WTC11 (cell line): Measurements from ENCODE around the gene RPRD2. TPM values are rescaled to one million over a fixed set of nuclear protein-coding genes. Genes with fewer than 3 reads are reported as not detected.

Experiments used
- ATAC-seq: fragments of 200-7000 bp; cut with Tn5 transposase; 2 replicates; pipeline ENCODE4 v1.10.0; 2021; ENCODE audit warnings: mild to moderate bottlenecking, moderate library complexity
- CTCF ChIA-PET: fragments of 300-600 bp; sonication (Branson Sonifier 250); formaldehyde crosslinking; loops from one replicate; lab custom pipeline; 2021; ENCODE audit warnings: antibody characterized with exemption; lab: Charles Lee
- POLR2A ChIA-PET: fragments of 350-600 bp; sonication (Branson Sonifier 250); formaldehyde crosslinking; loops from one replicate; lab custom pipeline; 2021; ENCODE audit warnings: antibody characterized with exemption; lab: Charles Lee
- DNase-seq: peaks from one replicate; pipeline ENCODE4 v3.0.0; 2021; ENCODE audit warnings: low spot score
- H3K27ac Mint-ChIP-seq: 2 replicates; pipeline ENCODE4 v1.8.0; 2021; ENCODE audit warnings: mixed read lengths
- H3K27me3 Mint-ChIP-seq: 2 replicates; pipeline ENCODE4 v1.8.0; 2021; ENCODE audit warnings: low read depth, mild to moderate bottlenecking, moderate library complexity, mixed read lengths
- H3K36me3 Mint-ChIP-seq: 2 replicates; pipeline ENCODE4 v1.8.0; 2021; ENCODE audit warnings: mixed read lengths
- H3K4me1 Mint-ChIP-seq: 2 replicates; pipeline ENCODE4 v1.8.0; 2022; ENCODE audit warnings: mixed read lengths
- H3K4me3 Mint-ChIP-seq: 2 replicates; pipeline ENCODE4 v1.8.0; 2021; ENCODE audit warnings: mild to moderate bottlenecking, moderate library complexity, mixed read lengths
- H3K9me3 Mint-ChIP-seq: 2 replicates; pipeline ENCODE4 v1.8.0; 2021; ENCODE audit warnings: mixed read lengths
- ATF1 ChIP-seq: sonication (generic); formaldehyde crosslinking; IDR thresholded peaks from 2 replicates; pipeline ENCODE4 v1.8.1; 2023; ENCODE audit warnings: mild to moderate bottlenecking, moderate library complexity, missing genetic modification reagents
- EMX1 ChIP-seq: fragments of 250-450 bp; sonication (Bioruptor Pico); IDR thresholded peaks from 2 replicates; pipeline ENCODE4 v1.8.0; 2021; ENCODE audit warnings: mild to moderate bottlenecking
- FOXK1 ChIP-seq: sonication (generic); formaldehyde crosslinking; IDR thresholded peaks from 2 replicates; pipeline ENCODE4 v1.8.0; 2022; ENCODE audit warnings: mild to moderate bottlenecking, moderate library complexity, missing genetic modification reagents
- KAT7 ChIP-seq: sonication (generic); formaldehyde crosslinking; IDR thresholded peaks from 2 replicates; pipeline ENCODE4 v1.8.1; 2023; ENCODE audit warnings: missing genetic modification reagents, mild to moderate bottlenecking, borderline replicate concordance
- NR3C1 ChIP-seq: sonication (generic); formaldehyde crosslinking; conservative IDR thresholded peaks from 2 replicates; pipeline ENCODE4 v1.8.1; 2023; ENCODE audit warnings: low read depth, mild to moderate bottlenecking, missing genetic modification reagents
- RELA ChIP-seq: sonication (generic); formaldehyde crosslinking; IDR thresholded peaks from 2 replicates; pipeline ENCODE4 v1.8.1; 2022; ENCODE audit warnings: missing genetic modification reagents, mild to moderate bottlenecking, borderline replicate concordance
- RORB ChIP-seq: fragments of 250-450 bp; sonication (Bioruptor Pico); IDR thresholded peaks from 2 replicates; pipeline ENCODE4 v1.9.0; 2021; ENCODE audit warnings: mild to moderate bottlenecking
- SMAD3 ChIP-seq: sonication (generic); formaldehyde crosslinking; IDR thresholded peaks from 2 replicates; pipeline ENCODE4 v1.8.0; 2022; ENCODE audit warnings: missing genetic modification reagents, mild to moderate bottlenecking, borderline replicate concordance
- SOX15 ChIP-seq: fragments of 250-450 bp; sonication (Bioruptor Pico); IDR thresholded peaks from 2 replicates; pipeline ENCODE4 v1.9.0; 2021; ENCODE audit warnings: mild to moderate bottlenecking
- TEAD4 ChIP-seq: sonication (generic); formaldehyde crosslinking; IDR thresholded peaks from 2 replicates; pipeline ENCODE4 v1.8.0; 2022; ENCODE audit warnings: mild to moderate bottlenecking, missing genetic modification reagents
- total RNA-seq: library from RNA; stranded (reverse); gene quantifications from 3 replicates; pipeline ENCODE4 v1.2.3, GENCODE V29; 2021
- TF ChIP-seq, protein P1 (sequence below): fragments of 250-450 bp; sonication (Bioruptor Pico); IDR thresholded peaks from 2 replicates; pipeline ENCODE4 v1.9.0; 2021; ENCODE audit warnings: mild to moderate bottlenecking, borderline replicate concordance
- TF ChIP-seq, protein P2 (sequence below): fragments of 250-450 bp; sonication (Bioruptor Pico); conservative IDR thresholded peaks from 2 replicates; pipeline ENCODE4 v1.9.0; 2021; ENCODE audit warnings: mild to moderate bottlenecking
- TF ChIP-seq, protein P3 (sequence below): sonication (generic); formaldehyde crosslinking; conservative IDR thresholded peaks from 2 replicates; pipeline ENCODE4 v1.8.1; 2023; ENCODE audit warnings: mild to moderate bottlenecking, low read depth, missing genetic modification reagents, moderate library complexity
- TF ChIP-seq, protein P4 (sequence below): sonication (generic); formaldehyde crosslinking; IDR thresholded peaks from 2 replicates; pipeline ENCODE4 v1.8.1; 2022; ENCODE audit warnings: mild to moderate bottlenecking, moderate library complexity, missing genetic modification reagents
- TF ChIP-seq, protein P5 (sequence below): fragments of 250-450 bp; sonication (Bioruptor Pico); IDR thresholded peaks from 2 replicates; pipeline ENCODE4 v1.9.0; 2021; ENCODE audit warnings: mild to moderate bottlenecking

Gene RPRD2
- total RNA-seq, 1 experiment from 2014 or later = 26.1 TPM

DNA sequence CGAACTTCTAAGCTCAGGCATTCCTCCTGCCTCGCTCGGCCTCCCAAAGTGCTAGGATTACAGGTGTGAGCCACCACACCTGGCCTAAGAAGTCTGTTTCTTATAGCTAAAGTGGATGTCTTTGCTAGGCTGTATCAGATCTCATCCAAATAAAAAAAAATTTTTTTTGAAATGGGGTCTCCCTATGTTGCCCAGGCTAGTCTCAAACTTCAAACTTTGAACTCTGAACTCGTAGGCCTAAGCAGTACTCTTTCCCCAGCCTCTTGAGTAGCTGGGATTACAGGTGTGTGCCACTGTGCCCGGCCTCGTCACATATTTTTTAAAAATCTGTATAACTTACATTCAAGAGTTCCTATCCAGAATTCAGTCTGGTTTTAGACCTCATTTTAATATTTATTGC lies 40.5 kb downstream of the RPRD2 start:
- ChIA-PET CTCF (no interaction called here), POLR2A (no interaction called here)
- H3K36me3 Mint-ChIP-seq = peaks cover 9% of the 10 kb centered on the region
- peaks cover 10% of the 10 kb centered on the region for H3K9me3 Mint-ChIP-seq
- ATAC-seq = no peak
- DNase-seq = no peak
- no peak overlapping the region for H3K4me3 Mint-ChIP-seq
- no peaks in the 10 kb centered on the region for H3K27me3 Mint-ChIP-seq
- peaks cover 35% of the 10 kb centered on the region for H3K4me1 Mint-ChIP-seq
- TF ChIP-seq KAT7 (CRISPR knock-in tag) = no peak
- TF ChIP-seq SOX15 (CRISPR knock-in tag) = no peak
- TF ChIP-seq EMX1 (CRISPR knock-in tag) = no peak
- no peak overlapping the region for H3K27ac Mint-ChIP-seq

DNA sequence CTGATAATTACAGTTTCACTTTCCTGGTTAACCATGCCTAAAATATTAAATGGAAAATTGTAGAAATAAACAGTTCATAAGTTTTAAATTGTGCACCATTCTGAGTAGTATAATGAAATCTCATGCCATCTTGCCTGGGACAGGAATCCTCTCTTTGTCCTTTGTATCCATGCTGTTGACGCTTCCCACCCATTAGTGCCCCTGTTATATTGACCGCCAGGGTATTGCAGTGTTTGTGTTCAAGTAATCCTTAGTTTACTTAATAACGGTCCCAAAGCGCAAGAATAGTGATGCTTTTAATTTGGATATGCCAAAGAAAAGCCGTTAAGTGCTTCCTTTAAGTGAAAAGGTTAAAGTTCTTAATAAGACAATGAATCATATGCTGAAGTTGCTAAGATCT lies 41.7 kb downstream of the RPRD2 start:
- ChIA-PET POLR2A (no interaction called here), CTCF (no interaction called here)
- TF ChIP-seq RELA (CRISPR knock-in tag) (no peak), RORB (CRISPR knock-in tag) (no peak), ATF1 (CRISPR knock-in tag) (no peak), FOXK1 (CRISPR knock-in tag) (no peak), NR3C1 (CRISPR knock-in tag) (no peak), SMAD3 (CRISPR knock-in tag) (no peak)
- TF ChIP-seq, protein P1, sequence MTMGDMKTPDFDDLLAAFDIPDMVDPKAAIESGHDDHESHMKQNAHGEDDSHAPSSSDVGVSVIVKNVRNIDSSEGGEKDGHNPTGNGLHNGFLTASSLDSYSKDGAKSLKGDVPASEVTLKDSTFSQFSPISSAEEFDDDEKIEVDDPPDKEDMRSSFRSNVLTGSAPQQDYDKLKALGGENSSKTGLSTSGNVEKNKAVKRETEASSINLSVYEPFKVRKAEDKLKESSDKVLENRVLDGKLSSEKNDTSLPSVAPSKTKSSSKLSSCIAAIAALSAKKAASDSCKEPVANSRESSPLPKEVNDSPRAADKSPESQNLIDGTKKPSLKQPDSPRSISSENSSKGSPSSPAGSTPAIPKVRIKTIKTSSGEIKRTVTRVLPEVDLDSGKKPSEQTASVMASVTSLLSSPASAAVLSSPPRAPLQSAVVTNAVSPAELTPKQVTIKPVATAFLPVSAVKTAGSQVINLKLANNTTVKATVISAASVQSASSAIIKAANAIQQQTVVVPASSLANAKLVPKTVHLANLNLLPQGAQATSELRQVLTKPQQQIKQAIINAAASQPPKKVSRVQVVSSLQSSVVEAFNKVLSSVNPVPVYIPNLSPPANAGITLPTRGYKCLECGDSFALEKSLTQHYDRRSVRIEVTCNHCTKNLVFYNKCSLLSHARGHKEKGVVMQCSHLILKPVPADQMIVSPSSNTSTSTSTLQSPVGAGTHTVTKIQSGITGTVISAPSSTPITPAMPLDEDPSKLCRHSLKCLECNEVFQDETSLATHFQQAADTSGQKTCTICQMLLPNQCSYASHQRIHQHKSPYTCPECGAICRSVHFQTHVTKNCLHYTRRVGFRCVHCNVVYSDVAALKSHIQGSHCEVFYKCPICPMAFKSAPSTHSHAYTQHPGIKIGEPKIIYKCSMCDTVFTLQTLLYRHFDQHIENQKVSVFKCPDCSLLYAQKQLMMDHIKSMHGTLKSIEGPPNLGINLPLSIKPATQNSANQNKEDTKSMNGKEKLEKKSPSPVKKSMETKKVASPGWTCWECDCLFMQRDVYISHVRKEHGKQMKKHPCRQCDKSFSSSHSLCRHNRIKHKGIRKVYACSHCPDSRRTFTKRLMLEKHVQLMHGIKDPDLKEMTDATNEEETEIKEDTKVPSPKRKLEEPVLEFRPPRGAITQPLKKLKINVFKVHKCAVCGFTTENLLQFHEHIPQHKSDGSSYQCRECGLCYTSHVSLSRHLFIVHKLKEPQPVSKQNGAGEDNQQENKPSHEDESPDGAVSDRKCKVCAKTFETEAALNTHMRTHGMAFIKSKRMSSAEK (CRISPR knock-in tag) = no peak
- TF ChIP-seq, protein P2, sequence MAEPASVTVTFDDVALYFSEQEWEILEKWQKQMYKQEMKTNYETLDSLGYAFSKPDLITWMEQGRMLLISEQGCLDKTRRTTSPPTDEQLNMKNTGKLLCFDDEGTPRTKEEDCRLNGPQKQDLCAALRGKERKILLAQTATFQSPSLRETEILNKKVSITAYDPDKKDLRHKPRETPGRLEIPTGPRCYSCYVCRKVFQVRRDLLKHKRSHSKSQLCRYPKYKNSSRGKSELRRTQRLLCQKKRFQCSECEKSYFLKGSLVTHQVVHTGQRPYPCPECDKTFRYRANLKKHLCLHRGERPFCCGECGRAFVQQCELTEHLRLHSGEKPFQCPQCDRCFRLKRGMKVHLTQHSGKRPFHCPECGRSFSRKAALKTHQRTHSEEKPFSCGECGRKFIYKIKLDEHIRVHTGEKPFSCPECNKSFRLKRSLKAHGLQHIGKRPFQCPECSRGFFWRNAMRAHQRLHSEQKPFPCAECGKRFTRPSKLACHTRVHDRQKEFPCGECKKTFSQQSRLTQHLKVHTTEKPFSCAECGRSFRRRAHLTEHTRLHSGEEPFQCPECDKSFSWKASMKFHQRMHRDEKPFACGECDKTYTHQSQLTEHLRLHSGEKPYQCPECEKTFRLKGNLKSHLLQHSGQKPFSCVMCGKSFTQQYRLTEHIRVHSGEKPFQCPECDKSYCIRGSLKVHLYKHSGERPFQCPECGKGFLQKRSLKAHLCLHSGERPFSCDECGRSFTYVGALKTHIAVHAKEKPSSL = no peak
- TF ChIP-seq, protein P3, sequence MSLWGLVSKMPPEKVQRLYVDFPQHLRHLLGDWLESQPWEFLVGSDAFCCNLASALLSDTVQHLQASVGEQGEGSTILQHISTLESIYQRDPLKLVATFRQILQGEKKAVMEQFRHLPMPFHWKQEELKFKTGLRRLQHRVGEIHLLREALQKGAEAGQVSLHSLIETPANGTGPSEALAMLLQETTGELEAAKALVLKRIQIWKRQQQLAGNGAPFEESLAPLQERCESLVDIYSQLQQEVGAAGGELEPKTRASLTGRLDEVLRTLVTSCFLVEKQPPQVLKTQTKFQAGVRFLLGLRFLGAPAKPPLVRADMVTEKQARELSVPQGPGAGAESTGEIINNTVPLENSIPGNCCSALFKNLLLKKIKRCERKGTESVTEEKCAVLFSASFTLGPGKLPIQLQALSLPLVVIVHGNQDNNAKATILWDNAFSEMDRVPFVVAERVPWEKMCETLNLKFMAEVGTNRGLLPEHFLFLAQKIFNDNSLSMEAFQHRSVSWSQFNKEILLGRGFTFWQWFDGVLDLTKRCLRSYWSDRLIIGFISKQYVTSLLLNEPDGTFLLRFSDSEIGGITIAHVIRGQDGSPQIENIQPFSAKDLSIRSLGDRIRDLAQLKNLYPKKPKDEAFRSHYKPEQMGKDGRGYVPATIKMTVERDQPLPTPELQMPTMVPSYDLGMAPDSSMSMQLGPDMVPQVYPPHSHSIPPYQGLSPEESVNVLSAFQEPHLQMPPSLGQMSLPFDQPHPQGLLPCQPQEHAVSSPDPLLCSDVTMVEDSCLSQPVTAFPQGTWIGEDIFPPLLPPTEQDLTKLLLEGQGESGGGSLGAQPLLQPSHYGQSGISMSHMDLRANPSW (CRISPR knock-in tag) = no peak
- H3K4me1 Mint-ChIP-seq = peaks cover 41% of the 10 kb centered on the region
- H3K4me3 Mint-ChIP-seq = no peak overlapping the region
- no peaks in the 10 kb centered on the region for H3K36me3 Mint-ChIP-seq
- no peak for ATAC-seq
- H3K27me3 Mint-ChIP-seq = no peaks in the 10 kb centered on the region
- no peaks in the 10 kb centered on the region for H3K9me3 Mint-ChIP-seq
- H3K27ac Mint-ChIP-seq = peak overlapping the region; percentile 50
- no peak for DNase-seq

DNA sequence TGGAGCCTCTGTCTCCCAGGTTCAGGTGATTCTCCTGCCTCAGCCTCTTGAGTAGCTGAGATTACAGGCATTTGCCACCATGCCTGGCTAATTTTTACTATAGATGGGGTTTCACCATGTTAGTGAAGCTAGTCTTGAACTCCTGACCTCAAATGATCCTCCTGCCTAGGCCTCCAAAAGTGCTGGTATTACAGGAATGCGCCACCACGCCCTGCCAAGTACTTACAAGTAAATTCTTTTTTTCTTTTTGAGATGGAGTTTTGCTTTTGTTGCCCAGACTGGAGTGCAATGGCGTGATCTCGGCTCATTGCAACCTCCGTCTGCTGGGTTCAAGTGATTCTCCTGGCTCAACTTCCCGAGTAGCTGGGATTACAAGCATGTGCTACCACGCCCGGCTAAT lies 42.5 kb downstream of the RPRD2 start:
- POLR2A ChIA-PET = no interaction called here
- H3K4me1 Mint-ChIP-seq = peaks cover 41% of the 10 kb centered on the region
- H3K27ac Mint-ChIP-seq = 0 out of 2 replicates have a peak overlapping the region, but pooled peaks have one; percentile 50
- ATAC-seq (no peak), DNase-seq (no peak)
- TF ChIP-seq, protein P4, sequence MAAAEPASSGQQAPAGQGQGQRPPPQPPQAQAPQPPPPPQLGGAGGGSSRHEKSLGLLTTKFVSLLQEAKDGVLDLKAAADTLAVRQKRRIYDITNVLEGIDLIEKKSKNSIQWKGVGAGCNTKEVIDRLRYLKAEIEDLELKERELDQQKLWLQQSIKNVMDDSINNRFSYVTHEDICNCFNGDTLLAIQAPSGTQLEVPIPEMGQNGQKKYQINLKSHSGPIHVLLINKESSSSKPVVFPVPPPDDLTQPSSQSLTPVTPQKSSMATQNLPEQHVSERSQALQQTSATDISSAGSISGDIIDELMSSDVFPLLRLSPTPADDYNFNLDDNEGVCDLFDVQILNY (CRISPR knock-in tag) = no peak
- no peak for TF ChIP-seq TEAD4 (CRISPR knock-in tag)
- TF ChIP-seq, protein P5, sequence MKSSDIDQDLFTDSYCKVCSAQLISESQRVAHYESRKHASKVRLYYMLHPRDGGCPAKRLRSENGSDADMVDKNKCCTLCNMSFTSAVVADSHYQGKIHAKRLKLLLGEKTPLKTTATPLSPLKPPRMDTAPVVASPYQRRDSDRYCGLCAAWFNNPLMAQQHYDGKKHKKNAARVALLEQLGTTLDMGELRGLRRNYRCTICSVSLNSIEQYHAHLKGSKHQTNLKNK (CRISPR knock-in tag) = no peak
- CTCF ChIA-PET = no interaction called here
- H3K9me3 Mint-ChIP-seq = no peaks in the 10 kb centered on the region
- H3K36me3 Mint-ChIP-seq = no peaks in the 10 kb centered on the region
- no peak overlapping the region for H3K4me3 Mint-ChIP-seq
- no peaks in the 10 kb centered on the region for H3K27me3 Mint-ChIP-seq
